K562 treated with DMSO at 1 percent for 4 hours (cell line): Measurements from ENCODE around the gene TP53TG3D. TPM values are rescaled to one million over a fixed set of nuclear protein-coding genes. Genes with fewer than 3 reads are reported as not detected.

ENCODE experiments used
- total RNA-seq: library from RNA; unstranded; fragments of 300-600 nt; gene quantifications from 2 replicates; pipeline ENCODE4 v1.2.3, GENCODE V29; 2022; ENCODE audit not compliant: insufficient read depth

Gene TP53TG3D
- 5.4 and 8.1 TPM in 2 replicates for total RNA-seq

GRCh38 chr16:32252986-32253385 is at the start of gene TP53TG3D:
TSS of gene TP53TG3D (plus strand) at chr16:32253286. CDS start at chr16:32253354, 68 bp downstream.

